Measurements from ENCODE around the gene KCTD11.

KCTD11 gene

GRCh38 chr17:7382901-7383300 is 30.9 kb downstream of the KCTD11 start:
- DNase-seq, result no peak

- no peak for DNase-seq
These were observed 31.4 kb downstream of the KCTD11 start for GRCh38 chr17:7383371-7383741.

GRCh38 chr17:7383742-7384488 is 32.0 kb downstream of the KCTD11 start:
- peak; percentile 93 for DNase-seq

- DNase-seq, result no peak
These were observed 32.6 kb downstream of the KCTD11 start for GRCh38 chr17:7384489-7385081.

GRCh38 chr17:7388856-7389255 is 36.9 kb downstream of the KCTD11 start:
- DNase-seq, result no peak

GRCh38 chr17:7389924-7390910 is 38.3 kb downstream of the KCTD11 start:
- no peak for DNase-seq

- no peak for DNase-seq
These were observed 39.3 kb downstream of the KCTD11 start for GRCh38 chr17:7391307-7391706.

GRCh38 chr17:7392696-7393612 is 41.0 kb downstream of the KCTD11 start:
- no peak for DNase-seq

- DNase-seq, result peak; percentile 78
These were observed 41.9 kb downstream of the KCTD11 start for GRCh38 chr17:7393613-7394451.

GRCh38 chr17:7394452-7395191 is 42.7 kb downstream of the KCTD11 start, which contains the start of gene PLSCR3:
PLSCR3 (minus strand) TSS chr17:7394525; CDS start chr17:7394110, 415 bp downstream.
- DNase-seq, result peak; percentile 94

GRCh38 chr17:7396147-7396546 is 44.2 kb downstream of the KCTD11 start:
- no peak for DNase-seq

- no peak for DNase-seq
These were observed 46.6 kb downstream of the KCTD11 start for GRCh38 chr17:7398612-7399011.

- peak; percentile 68 for DNase-seq
These were observed 51.2 kb downstream of the KCTD11 start for GRCh38 chr17:7403043-7403726.

- no peak for DNase-seq
These were observed 51.7 kb downstream of the KCTD11 start for GRCh38 chr17:7403727-7403976.

- peak; percentile 98 for DNase-seq
These were observed 52.2 kb downstream of the KCTD11 start, which contains the start of gene TMEM256 for GRCh38 chr17:7403977-7404736. TMEM256 (minus strand) TSS chr17:7404097; CDS start chr17:7404084, 13 bp downstream.

Data from activated effector memory CD4-positive, alpha-beta T cell treated with anti-CD3 and anti-CD28 coated beads, Interleukin-2, amount 50 U/mL, for 16 hours (primary cell).